ENCODE measurements around the gene PPP1R3D. TPM values are rescaled to one million over a fixed set of nuclear protein-coding genes. Genes with fewer than 3 reads are reported as not detected.

The PPP1R3D gene
- total RNA-seq, 1 donor from 2014 or later: 5.5 TPM

- Histone ChIP-seq H3K27me3 (ENCODE audit: control insufficient read depth, insufficient read depth, low read length) (no peaks in the 10 kb centered on the region), H3K36me3 (ENCODE audit: control insufficient read depth, insufficient read depth, low read length) (no peaks in the 10 kb centered on the region), H3K4me3 (ENCODE audit: low read depth, low read length) (no peak overlapping the region)
- no peak for DNase-seq (ENCODE audit: low read depth)
- no peak for TF ChIP-seq CTCF (IDR thresholded peaks at IDR 0.05; ENCODE audit: insufficient read depth, low read length, poor library complexity, severe bottlenecking)
Observed at GRCh38 chr20:59984541-59984940, 44.4 kb upstream of the PPP1R3D start.

GRCh38 chr20:59983076-59983475 lies 43.0 kb upstream of the PPP1R3D start:
- TF ChIP-seq CTCF (IDR thresholded peaks at IDR 0.05; ENCODE audit: insufficient read depth, low read length, poor library complexity, severe bottlenecking): no peak
- Histone ChIP-seq H3K36me3 (ENCODE audit: control insufficient read depth, insufficient read depth, low read length) (no peaks in the 10 kb centered on the region), H3K4me3 (ENCODE audit: low read depth, low read length) (no peak overlapping the region), H3K27me3 (ENCODE audit: control insufficient read depth, insufficient read depth, low read length) (no peaks in the 10 kb centered on the region)
- no peak for DNase-seq (ENCODE audit: low read depth)

- no peak for TF ChIP-seq CTCF (IDR thresholded peaks at IDR 0.05; ENCODE audit: insufficient read depth, low read length, poor library complexity, severe bottlenecking)
Observed at GRCh38 chr20:59977086-59977485, 37.0 kb upstream of the PPP1R3D start.

GRCh38 chr20:59976156-59976782 lies 36.2 kb upstream of the PPP1R3D start:
- no peaks in the 10 kb centered on the region for H3K27me3 ChIP-seq (ENCODE audit: control insufficient read depth, insufficient read depth, low read length)
- H3K36me3 ChIP-seq (ENCODE audit: control insufficient read depth, insufficient read depth, low read length): no peaks in the 10 kb centered on the region
- no peak for DNase-seq (ENCODE audit: low read depth)
- H3K4me3 ChIP-seq (ENCODE audit: low read depth, low read length): no peak overlapping the region
- no peak for TF ChIP-seq CTCF (IDR thresholded peaks at IDR 0.05; ENCODE audit: insufficient read depth, low read length, poor library complexity, severe bottlenecking)

More at GRCh38 chr20:59977086-59977485, 37.0 kb upstream of the PPP1R3D start:
- DNase-seq (ENCODE audit: low read depth): no peak
- Histone ChIP-seq H3K36me3 (ENCODE audit: control insufficient read depth, insufficient read depth, low read length) (no peaks in the 10 kb centered on the region), H3K4me3 (ENCODE audit: low read depth, low read length) (no peak overlapping the region), H3K27me3 (ENCODE audit: control insufficient read depth, insufficient read depth, low read length) (no peaks in the 10 kb centered on the region)

GRCh38 chr20:59972037-59972801 lies 32.1 kb upstream of the PPP1R3D start:
- no peak for TF ChIP-seq CTCF (IDR thresholded peaks at IDR 0.05; ENCODE audit: insufficient read depth, low read length, poor library complexity, severe bottlenecking)
- Histone ChIP-seq H3K4me3 (ENCODE audit: low read depth, low read length) (no peak overlapping the region), H3K36me3 (ENCODE audit: control insufficient read depth, insufficient read depth, low read length) (no peaks in the 10 kb centered on the region), H3K27me3 (ENCODE audit: control insufficient read depth, insufficient read depth, low read length) (no peaks in the 10 kb centered on the region)
- no peak for DNase-seq (ENCODE audit: low read depth)
